SK-N-SH treated with all-trans-retinoic acid at 6 μM for 48 hours (cell line): ENCODE data around the gene MIR17HG.
A peak's percentile ranks its signal among the peaks of the same experiment; 100 is the strongest.

Source experiments
- ATAC-seq: fragments of 200-7000 bp; cut with Tn5 transposase; 3 replicates; pipeline ENCODE4 v1.9.1; 2020; ENCODE audit warnings: mild to moderate bottlenecking, moderate library complexity
- ARNTL ChIP-seq: fragments of 450-650 bp; formaldehyde crosslinking; IDR thresholded peaks from 2 replicates; pipeline ENCODE4 v1.5.0; 2020; ENCODE audit warnings: low read depth, mild to moderate bottlenecking, moderate library complexity, borderline replicate concordance
- BACH2 ChIP-seq: fragments of 250-450 bp; sonication (Bioruptor Pico); IDR thresholded peaks from 2 replicates; pipeline ENCODE4 v1.9.0; 2021; ENCODE audit warnings: mild to moderate bottlenecking, borderline replicate concordance
- CREB5 ChIP-seq: fragments of 250-450 bp; sonication (Bioruptor Pico); IDR thresholded peaks from 2 replicates; pipeline ENCODE4 v1.5.1; 2020; ENCODE audit warnings: low read depth, mild to moderate bottlenecking, moderate library complexity
- CSDC2 ChIP-seq: fragments of 250-450 bp; sonication (Bioruptor Pico); IDR thresholded peaks from 2 replicates; pipeline ENCODE4 v1.5.0; 2020; ENCODE audit warnings: mild to moderate bottlenecking, moderate library complexity
- CSRNP3 ChIP-seq: fragments of 250-450 bp; sonication (Bioruptor Pico); IDR thresholded peaks from 2 replicates; pipeline ENCODE4 v1.5.1; 2021; ENCODE audit warnings: mild to moderate bottlenecking, moderate library complexity
- ESRRG ChIP-seq: fragments of 250-450 bp; sonication (Bioruptor Pico); IDR thresholded peaks from 2 replicates; pipeline ENCODE4 v1.6.1; 2021; ENCODE audit warnings: mild to moderate bottlenecking
- GLIS3 ChIP-seq: fragments of 250-450 bp; sonication (Bioruptor Pico); IDR thresholded peaks from 2 replicates; pipeline ENCODE4 v1.5.0; 2020; ENCODE audit warnings: mild to moderate bottlenecking, moderate library complexity
- ISL1 ChIP-seq: fragments of 250-450 bp; sonication (Bioruptor Pico); IDR thresholded peaks from 2 replicates; pipeline ENCODE4 v2.1.2; 2022; ENCODE audit warnings: mild to moderate bottlenecking, moderate library complexity
- OSR1 ChIP-seq: fragments of 250-450 bp; sonication (Bioruptor Pico); IDR thresholded peaks from 2 replicates; pipeline ENCODE4 v1.8.0; 2022; ENCODE audit warnings: moderate library complexity, mild to moderate bottlenecking, inconsistent platforms
- POU6F1 ChIP-seq: fragments of 250-450 bp; sonication (Bioruptor Pico); IDR thresholded peaks from 2 replicates; pipeline ENCODE4 v1.8.0; 2021; ENCODE audit warnings: low read depth, mild to moderate bottlenecking, moderate library complexity, borderline replicate concordance
- PPARA ChIP-seq: fragments of 250-450 bp; sonication (Bioruptor Pico); IDR thresholded peaks from 2 replicates; pipeline ENCODE4 v1.5.0; 2020; ENCODE audit warnings: mild to moderate bottlenecking, borderline replicate concordance
- RARB ChIP-seq: fragments of 250-450 bp; sonication (Bioruptor Pico); IDR thresholded peaks from 2 replicates; pipeline ENCODE4 v1.8.0; 2021; ENCODE audit warnings: mild to moderate bottlenecking, moderate library complexity
- SNAI2 ChIP-seq: fragments of 250-450 bp; sonication (Bioruptor Pico); IDR thresholded peaks from 2 replicates; pipeline ENCODE4 v1.5.0; 2020; ENCODE audit warnings: mild to moderate bottlenecking, moderate library complexity
- TCF4 ChIP-seq: fragments of 250-450 bp; sonication (Bioruptor Pico); IDR thresholded peaks from 2 replicates; pipeline ENCODE4 v1.8.0; 2021; ENCODE audit warnings: mild to moderate bottlenecking, moderate library complexity, borderline replicate concordance
- TOX ChIP-seq: fragments of 250-450 bp; sonication (Bioruptor Pico); IDR thresholded peaks from 2 replicates; pipeline ENCODE4 v1.8.0; 2021; ENCODE audit warnings: mild to moderate bottlenecking, moderate library complexity, borderline replicate concordance
- TSHZ2 ChIP-seq: fragments of 250-450 bp; sonication (Bioruptor Pico); IDR thresholded peaks from 2 replicates; pipeline ENCODE4 v1.5.0; 2020; ENCODE audit warnings: mild to moderate bottlenecking, moderate library complexity
- ZC3H10 ChIP-seq: fragments of 250-450 bp; sonication (Bioruptor Pico); IDR thresholded peaks from 2 replicates; pipeline ENCODE4 v1.5.1; 2021; ENCODE audit warnings: mild to moderate bottlenecking, moderate library complexity
- ZFP3 ChIP-seq: fragments of 250-450 bp; sonication (Bioruptor Pico); IDR thresholded peaks from 2 replicates; pipeline ENCODE4 v1.5.0; 2020; ENCODE audit warnings: mild to moderate bottlenecking, moderate library complexity
- ZFP30 ChIP-seq: fragments of 450-650 bp; formaldehyde crosslinking; IDR thresholded peaks from 2 replicates; pipeline ENCODE4 v1.5.0; 2022; ENCODE audit warnings: mild to moderate bottlenecking, moderate library complexity
- ZNF565 ChIP-seq: fragments of 450-650 bp; formaldehyde crosslinking; conservative IDR thresholded peaks from 2 replicates; pipeline ENCODE4 v1.5.0; 2020; ENCODE audit warnings: low read depth, mild to moderate bottlenecking, moderate library complexity
- ZNF70 ChIP-seq: fragments of 450-650 bp; formaldehyde crosslinking; IDR thresholded peaks from 2 replicates; pipeline ENCODE4 v1.5.0; 2020; ENCODE audit warnings: mild to moderate bottlenecking, moderate library complexity
- ZNF8 ChIP-seq: fragments of 450-650 bp; formaldehyde crosslinking; IDR thresholded peaks from 2 replicates; pipeline ENCODE4 v1.5.0; 2020; ENCODE audit warnings: mild to moderate bottlenecking, moderate library complexity

Gene MIR17HG

GRCh38 chr13:91303031-91303430, 44.5 kb upstream of the MIR17HG start:
- no peak for ATAC-seq
- no peak for TF ChIP-seq PPARA (CRISPR knock-in tag)
- no peak for TF ChIP-seq ESRRG (CRISPR knock-in tag)
- TF ChIP-seq ZFP30 (CRISPR knock-in tag) = no peak
- no peak for TF ChIP-seq ARNTL (CRISPR knock-in tag)
- TF ChIP-seq POU6F1 (CRISPR knock-in tag) = no peak
- no peak for TF ChIP-seq ZC3H10 (CRISPR knock-in tag)

- TF ChIP-seq PPARA (CRISPR knock-in tag) (no peak), ISL1 (CRISPR knock-in tag) (peak; percentile 47; the same call in 1 of the 2 replicates)
- peak; percentile 78 for ATAC-seq
These were observed 42.7 kb upstream of the MIR17HG start for GRCh38 chr13:91304741-91305140.

- TF ChIP-seq ZNF70 (no peak), BACH2 (no peak), GLIS3 (CRISPR knock-in tag) (no peak), ZC3H10 (CRISPR knock-in tag) (no peak), TOX (CRISPR knock-in tag) (no peak), ESRRG (CRISPR knock-in tag) (no peak), CSDC2 (CRISPR knock-in tag) (no peak), ARNTL (CRISPR knock-in tag) (no peak), TSHZ2 (CRISPR knock-in tag) (no peak), OSR1 (CRISPR knock-in tag) (no peak), RARB (CRISPR knock-in tag) (no peak), ZNF565 (CRISPR knock-in tag) (no peak), ISL1 (CRISPR knock-in tag) (no peak), CREB5 (CRISPR knock-in tag) (no peak)
- no peak for ATAC-seq
These were observed 41.8 kb upstream of the MIR17HG start for GRCh38 chr13:91305652-91306051.

- no peak for ATAC-seq
These were observed 39.6 kb upstream of the MIR17HG start for GRCh38 chr13:91307887-91308286.

More at GRCh38 chr13:91307887-91308286, 39.6 kb upstream of the MIR17HG start:
- TF ChIP-seq BACH2 (no peak), ZFP30 (CRISPR knock-in tag) (no peak), TOX (CRISPR knock-in tag) (no peak), ZFP3 (CRISPR knock-in tag) (no peak), ZNF8 (no peak), TCF4 (CRISPR knock-in tag) (no peak), ARNTL (CRISPR knock-in tag) (no peak), ZNF70 (no peak), POU6F1 (CRISPR knock-in tag) (no peak), ZNF565 (CRISPR knock-in tag) (no peak), GLIS3 (CRISPR knock-in tag) (no peak), CSRNP3 (CRISPR knock-in tag) (no peak), PPARA (CRISPR knock-in tag) (no peak), ISL1 (CRISPR knock-in tag) (no peak), TSHZ2 (CRISPR knock-in tag) (no peak), OSR1 (CRISPR knock-in tag) (no peak), SNAI2 (CRISPR knock-in tag) (no peak), CSDC2 (CRISPR knock-in tag) (no peak), ESRRG (CRISPR knock-in tag) (no peak)
